ENCODE data around the gene CCNY. TPM values are rescaled to one million over a fixed set of nuclear protein-coding genes. Genes with fewer than 3 reads are reported as not detected.

The CCNY gene
- total RNA-seq, 4 donors from 2014 or later = 22.4 to 35.1 (median 29.9) TPM

- Histone ChIP-seq H3K9me3 (no peaks in the 10 kb centered on the region), H3K27ac (no peak overlapping the region), H3K4me1 (peaks cover 46% of the 10 kb centered on the region), H3K36me3 (no peaks in the 10 kb centered on the region), H3K27me3 (no peaks in the 10 kb centered on the region), H3K4me3 (no peak overlapping the region)
- no peak for DNase-seq (ENCODE audit: low spot score in 2 of 2)
- 65% methylated on average over 4 of the region's 4 CpGs for WGBS
- no peak for TF ChIP-seq CTCF (IDR thresholded peaks at IDR 0.05)
- TF ChIP-seq EP300 (IDR thresholded peaks at IDR 0.05) = no peak
- TF ChIP-seq POLR2AphosphoS5 (IDR thresholded peaks at IDR 0.05) = no peak
- no peak for TF ChIP-seq POLR2A (IDR thresholded peaks at IDR 0.05)
These were observed 5.2 kb downstream of the CCNY start for GRCh38 chr10:35341521-35341920.

- WGBS = 95% methylated on average over 5 of the region's 5 CpGs
- no peaks in the 10 kb centered on the region for H3K36me3 ChIP-seq
- H3K27ac ChIP-seq = no peak overlapping the region
- DNase-seq (ENCODE audit: low spot score in 2 of 2) = no peak
- TF ChIP-seq EP300 (IDR thresholded peaks at IDR 0.05) (no peak), POLR2A (IDR thresholded peaks at IDR 0.05) (no peak), CTCF (IDR thresholded peaks at IDR 0.05) (no peak), POLR2AphosphoS5 (IDR thresholded peaks at IDR 0.05) (no peak)
- peaks cover 50% of the 10 kb centered on the region for H3K4me1 ChIP-seq
- H3K9me3 ChIP-seq = no peaks in the 10 kb centered on the region
- H3K27me3 ChIP-seq = no peaks in the 10 kb centered on the region
- no peak overlapping the region for H3K4me3 ChIP-seq
These were observed 6.0 kb downstream of the CCNY start for GRCh38 chr10:35342183-35342753.

- DNase-seq (ENCODE audit: low spot score in 2 of 2) = no peak
- Histone ChIP-seq H3K36me3 (no peaks in the 10 kb centered on the region), H3K4me3 (no peak overlapping the region), H3K9me3 (no peaks in the 10 kb centered on the region), H3K27me3 (no peaks in the 10 kb centered on the region), H3K4me1 (peaks cover 43% of the 10 kb centered on the region), H3K27ac (no peak overlapping the region)
- TF ChIP-seq EP300 (IDR thresholded peaks at IDR 0.05) (no peak), POLR2AphosphoS5 (IDR thresholded peaks at IDR 0.05) (no peak), CTCF (IDR thresholded peaks at IDR 0.05) (no peak), POLR2A (IDR thresholded peaks at IDR 0.05) (no peak)
These were observed 7.4 kb downstream of the CCNY start for GRCh38 chr10:35343739-35344138.

- Histone ChIP-seq H3K4me1 (peaks cover 30% of the 10 kb centered on the region), H3K4me3 (no peak overlapping the region), H3K27ac (no peak overlapping the region), H3K9me3 (no peaks in the 10 kb centered on the region), H3K36me3 (no peaks in the 10 kb centered on the region), H3K27me3 (no peaks in the 10 kb centered on the region)
- TF ChIP-seq CTCF (IDR thresholded peaks at IDR 0.05) (no peak), POLR2A (IDR thresholded peaks at IDR 0.05) (no peak), EP300 (IDR thresholded peaks at IDR 0.05) (no peak), POLR2AphosphoS5 (IDR thresholded peaks at IDR 0.05) (no peak)
- DNase-seq (ENCODE audit: low spot score in 2 of 2) = no peak
- 94% methylated on average over 5 of the region's 5 CpGs for WGBS
These were observed 9.1 kb downstream of the CCNY start for GRCh38 chr10:35345383-35345742.

GRCh38 chr10:35346248-35346647 is 9.9 kb downstream of the CCNY start:
- Histone ChIP-seq H3K27ac (no peak overlapping the region), H3K9me3 (no peaks in the 10 kb centered on the region), H3K36me3 (no peaks in the 10 kb centered on the region), H3K27me3 (no peaks in the 10 kb centered on the region), H3K4me1 (peaks cover 21% of the 10 kb centered on the region), H3K4me3 (no peak overlapping the region)
- TF ChIP-seq POLR2AphosphoS5 (IDR thresholded peaks at IDR 0.05) (no peak), CTCF (IDR thresholded peaks at IDR 0.05) (no peak), EP300 (IDR thresholded peaks at IDR 0.05) (no peak), POLR2A (IDR thresholded peaks at IDR 0.05) (no peak)
- no peak for DNase-seq (ENCODE audit: low spot score in 2 of 2)

All from suprapubic skin (tissue), 4 donors.